ENCODE results near the gene HEBP1. TPM values are rescaled to one million over a fixed set of nuclear protein-coding genes. Genes with fewer than 3 reads are reported as not detected.

HEBP1 gene
- polyA plus RNA-seq, 1 donor (not counting 4 experiments of a cell fraction or from before 2014, with no cell fraction given), result 24.8 TPM

DNA sequence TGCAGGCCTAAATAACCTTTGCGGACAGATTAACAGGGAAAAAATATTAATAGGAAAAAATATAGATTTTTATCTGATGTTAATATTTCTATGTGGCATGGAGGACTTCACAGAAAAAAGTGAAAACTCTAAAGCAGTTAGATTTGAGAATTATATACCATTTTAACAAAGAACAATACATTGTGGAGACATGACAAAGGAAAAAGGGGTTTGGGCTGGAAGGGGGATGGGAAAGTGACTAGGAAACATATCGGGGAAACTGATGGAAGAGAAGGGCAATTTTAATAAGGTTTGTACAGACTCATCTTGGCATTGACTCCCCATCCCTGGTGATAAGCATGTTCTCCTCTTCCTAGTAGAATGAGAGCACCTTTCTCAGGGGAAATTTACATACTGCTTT lies 27.0 kb downstream of the HEBP1 start:
- TF ChIP-seq CTCF (optimal IDR thresholded peaks at IDR 0.05 in 1 of 3, IDR thresholded peaks at IDR 0.05 in 1 of 3, conservative IDR thresholded peaks at IDR 0.05 in 1 of 3; ENCODE audit: extremely low read depth in 1 of 3, insufficient read depth in 2 of 3, low read length in 3 of 3) (no peak), EZH2 (IDR thresholded peaks at IDR 0.05; ENCODE audit: low read length) (no peak)
- no peak overlapping the region for H2AFZ ChIP-seq (ENCODE audit: control insufficient read depth, low read length)
- no peak overlapping the region for H3K4me3 ChIP-seq (ENCODE audit: control insufficient read depth in 2 of 3, extremely low read depth in 1 of 3, insufficient read depth in 2 of 3, low read depth in 1 of 3, low read length in 3 of 3)
- H4K20me1 ChIP-seq (ENCODE audit: control insufficient read depth, extremely low read depth, insufficient read depth, low read length), result no peaks in the 10 kb centered on the region
- FAIRE-seq (no peak), DNase-seq (ENCODE audit: low read depth, low spot score) (no peak)
- peaks cover 12 to 19% of the 10 kb centered on the region in 2 experiments for H3K36me3 ChIP-seq (ENCODE audit: control insufficient read depth in 2 of 2, extremely low read depth in 1 of 2, insufficient read depth in 2 of 2, low read length in 2 of 2)
- no peaks in the 10 kb centered on the region for H3K9me1 ChIP-seq (ENCODE audit: control insufficient read depth, extremely low read depth, insufficient read depth, low read length)
- H3K27me3 ChIP-seq (ENCODE audit: control insufficient read depth, extremely low read depth, insufficient read depth, low read length), result no peaks in the 10 kb centered on the region
- dilution Hi-C loops (cut with MboI; ENCODE audit: extremely low pct_ligation_motif_present, low sequenced_read_pairs), result no loop called here
- no peak overlapping the region for H3K27ac ChIP-seq (ENCODE audit: control insufficient read depth, insufficient read depth, low read length)
- H3K79me2 ChIP-seq (ENCODE audit: control insufficient read depth, insufficient read depth, low read length), result no peaks in the 10 kb centered on the region
- H3K9ac ChIP-seq (ENCODE audit: control insufficient read depth, extremely low read depth, insufficient read depth, low read length), result no peak overlapping the region
- H3K9me3 ChIP-seq (ENCODE audit: control insufficient read depth, low read depth, low read length), result peaks cover 3% of the 10 kb centered on the region
- peaks cover 13% of the 10 kb centered on the region for H3K4me1 ChIP-seq (ENCODE audit: control insufficient read depth, extremely low read depth, insufficient read depth, low read length)
- H3K4me2 ChIP-seq (ENCODE audit: control insufficient read depth, extremely low read depth, insufficient read depth, low read depth, low read length), result no peak overlapping the region

DNA sequence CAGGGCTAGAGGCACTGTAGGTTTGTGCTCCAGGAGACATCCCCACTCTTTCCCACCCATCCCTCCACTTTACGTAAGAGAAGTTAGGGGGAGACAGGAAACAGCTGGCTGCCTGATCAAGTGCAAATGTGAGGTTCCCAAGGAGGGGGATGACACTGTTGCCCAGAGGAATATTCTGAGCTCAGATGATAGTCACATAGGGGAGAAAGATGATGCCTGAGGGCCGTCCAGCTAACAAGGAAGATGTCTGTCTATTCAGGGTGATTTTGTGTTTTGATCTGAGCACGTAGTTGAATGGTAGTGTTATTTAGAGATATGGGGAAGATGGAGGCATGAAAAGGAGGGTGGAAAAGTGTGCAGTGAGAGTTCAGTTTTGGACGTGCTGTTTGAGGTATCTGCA lies 34.2 kb downstream of the HEBP1 start:
- Histone ChIP-seq H3K4me2 (ENCODE audit: control insufficient read depth, extremely low read depth, insufficient read depth, low read depth, low read length) (no peak overlapping the region), H3K4me3 (ENCODE audit: control insufficient read depth in 2 of 3, extremely low read depth in 1 of 3, insufficient read depth in 2 of 3, low read depth in 1 of 3, low read length in 3 of 3) (no peak overlapping the region), H3K36me3 (ENCODE audit: control insufficient read depth in 2 of 2, extremely low read depth in 1 of 2, insufficient read depth in 2 of 2, low read length in 2 of 2) (peaks cover 0 to 4% of the 10 kb centered on the region in 2 experiments), H3K9me1 (ENCODE audit: control insufficient read depth, extremely low read depth, insufficient read depth, low read length) (no peaks in the 10 kb centered on the region), H2AFZ (ENCODE audit: control insufficient read depth, low read length) (no peak overlapping the region), H3K9ac (ENCODE audit: control insufficient read depth, extremely low read depth, insufficient read depth, low read length) (no peak overlapping the region), H3K27ac (ENCODE audit: control insufficient read depth, insufficient read depth, low read length) (no peak overlapping the region), H3K27me3 (ENCODE audit: control insufficient read depth, extremely low read depth, insufficient read depth, low read length) (no peaks in the 10 kb centered on the region), H3K9me3 (ENCODE audit: control insufficient read depth, low read depth, low read length) (no peaks in the 10 kb centered on the region), H3K79me2 (ENCODE audit: control insufficient read depth, insufficient read depth, low read length) (no peaks in the 10 kb centered on the region), H3K4me1 (ENCODE audit: control insufficient read depth, extremely low read depth, insufficient read depth, low read length) (no peaks in the 10 kb centered on the region), H4K20me1 (ENCODE audit: control insufficient read depth, extremely low read depth, insufficient read depth, low read length) (no peaks in the 10 kb centered on the region)
- dilution Hi-C loops (cut with MboI; ENCODE audit: extremely low pct_ligation_motif_present, low sequenced_read_pairs), result no loop called here
- FAIRE-seq (no peak), DNase-seq (ENCODE audit: low read depth, low spot score) (no peak)
- TF ChIP-seq EZH2 (IDR thresholded peaks at IDR 0.05; ENCODE audit: low read length), result no peak
- TF ChIP-seq CTCF (optimal IDR thresholded peaks at IDR 0.05 in 1 of 3, IDR thresholded peaks at IDR 0.05 in 1 of 3, conservative IDR thresholded peaks at IDR 0.05 in 1 of 3; ENCODE audit: extremely low read depth in 1 of 3, insufficient read depth in 2 of 3, low read length in 3 of 3), result no peak
